ENCODE measurements around the gene CFAP221. TPM values are rescaled to one million over a fixed set of nuclear protein-coding genes. Genes with fewer than 3 reads are reported as not detected.

The CFAP221 gene
- total RNA-seq, 2 experiments from 2014 or later: not detected

GRCh38 chr2:119536707-119537106 is 7.5 kb upstream of the CFAP221 start:
- TF ChIP-seq CTCF (IDR thresholded peaks at IDR 0.05): no peak
- Mint-ChIP-seq H3K27me3 (peaks cover 34% of the 10 kb centered on the region), H3K9me3 (peaks cover 9% of the 10 kb centered on the region), H3K4me1 (ENCODE audit: low read depth) (no peaks in the 10 kb centered on the region), H3K4me3 (no peak overlapping the region), H3K27ac (no peak overlapping the region), H3K36me3 (ENCODE audit: low read depth) (no peaks in the 10 kb centered on the region)
- CTCF ChIA-PET: no interaction called here
- no peak for DNase-seq
- no peak overlapping the region for H3K27ac ChIP-seq (ENCODE audit: low read depth in 1 of 2, low read length in 2 of 2)
- no peak overlapping the region for H3K4me3 ChIP-seq (ENCODE audit: low read length)
- ATAC-seq (ENCODE audit: poor library complexity): no peak
- H3K27me3 ChIP-seq (ENCODE audit: control insufficient read depth in 1 of 2, insufficient read depth in 2 of 2, low read length in 2 of 2): peaks cover 6 to 7% of the 10 kb centered on the region in 2 experiments
- H3K9me3 ChIP-seq (ENCODE audit: control insufficient read depth in 1 of 2, insufficient read depth in 1 of 2, low read length in 2 of 2): peaks cover 5 to 34% of the 10 kb centered on the region in 2 experiments
- intact Hi-C loops (cut with DNase I, micrococcal nuclease): no loop called here
- POLR2A ChIA-PET: no interaction called here
- no peaks in the 10 kb centered on the region for H3K36me3 ChIP-seq (ENCODE audit: insufficient read depth, low read length)
- H3K4me1 ChIP-seq (ENCODE audit: insufficient read depth, low read length): no peaks in the 10 kb centered on the region

GRCh38 chr2:119537792-119538191 is 6.5 kb upstream of the CFAP221 start:
- ATAC-seq (ENCODE audit: poor library complexity) (no peak), DNase-seq (no peak)
- Histone ChIP-seq H3K4me1 (ENCODE audit: insufficient read depth, low read length) (no peaks in the 10 kb centered on the region), H3K36me3 (ENCODE audit: insufficient read depth, low read length) (no peaks in the 10 kb centered on the region), H3K9me3 (ENCODE audit: control insufficient read depth in 1 of 2, insufficient read depth in 1 of 2, low read length in 2 of 2) (peaks cover 9 to 27% of the 10 kb centered on the region in 2 experiments), H3K27ac (ENCODE audit: low read depth in 1 of 2, low read length in 2 of 2) (no peak overlapping the region), H3K27me3 (ENCODE audit: control insufficient read depth in 1 of 2, insufficient read depth in 2 of 2, low read length in 2 of 2) (peaks cover 13% of the 10 kb centered on the region in 2 experiments), H3K4me3 (ENCODE audit: low read length) (no peak overlapping the region)
- H3K4me3 Mint-ChIP-seq: no peak overlapping the region
- TF ChIP-seq CTCF (IDR thresholded peaks at IDR 0.05): no peak
- ChIA-PET CTCF (no interaction called here), POLR2A (no interaction called here)
- H3K4me1 Mint-ChIP-seq (ENCODE audit: low read depth): no peaks in the 10 kb centered on the region
- intact Hi-C loops (cut with DNase I, micrococcal nuclease): no loop called here
- no peaks in the 10 kb centered on the region for H3K36me3 Mint-ChIP-seq (ENCODE audit: low read depth)
- H3K9me3 Mint-ChIP-seq: peaks cover 6% of the 10 kb centered on the region
- peaks cover 45% of the 10 kb centered on the region for H3K27me3 Mint-ChIP-seq
- H3K27ac Mint-ChIP-seq: no peak overlapping the region

GRCh38 chr2:119541476-119541875 is 2.8 kb upstream of the CFAP221 start:
- POLR2A ChIA-PET: no interaction called here
- H3K36me3 ChIP-seq (ENCODE audit: insufficient read depth, low read length): no peaks in the 10 kb centered on the region
- intact Hi-C loops (cut with DNase I, micrococcal nuclease): no loop called here
- ATAC-seq (ENCODE audit: poor library complexity) (no peak), DNase-seq (no peak)
- H3K4me1 Mint-ChIP-seq (ENCODE audit: low read depth): no peaks in the 10 kb centered on the region
- H3K36me3 Mint-ChIP-seq (ENCODE audit: low read depth): no peaks in the 10 kb centered on the region
- no peak for TF ChIP-seq CTCF (IDR thresholded peaks at IDR 0.05)
- no peak overlapping the region for H3K4me3 ChIP-seq (ENCODE audit: low read length)
- peaks cover 38 to 46% of the 10 kb centered on the region in 2 experiments for H3K27me3 ChIP-seq (ENCODE audit: control insufficient read depth in 1 of 2, insufficient read depth in 2 of 2, low read length in 2 of 2)
- H3K27me3 Mint-ChIP-seq: peaks cover 76% of the 10 kb centered on the region
- H3K9me3 Mint-ChIP-seq: peaks cover 6% of the 10 kb centered on the region
- H3K9me3 ChIP-seq (ENCODE audit: control insufficient read depth in 1 of 2, insufficient read depth in 1 of 2, low read length in 2 of 2): peaks cover 4 to 13% of the 10 kb centered on the region in 2 experiments
- CTCF ChIA-PET: no interaction called here
- H3K4me1 ChIP-seq (ENCODE audit: insufficient read depth, low read length): peaks cover 7% of the 10 kb centered on the region
- no peak overlapping the region for H3K27ac ChIP-seq (ENCODE audit: low read depth in 1 of 2, low read length in 2 of 2)
- no peak overlapping the region for H3K4me3 Mint-ChIP-seq
- no peak overlapping the region for H3K27ac Mint-ChIP-seq

Measured in CD4-positive, alpha-beta T cell (primary cell).